NK-92 treated with Interleukin-12 subunit alpha and Interleukin-12 subunit beta, amount 100 ng/mL, for 24 hours (cell line): ENCODE results near the gene ZFPM1.
"Not testable (repeated sequence)": the region's sequence is repeated elsewhere in the genome, so short reads cannot be mapped to it uniquely, and the experiment has no call there.

Source experiments
- DNase-seq: peaks from one replicate; lab custom pipeline; 2025; lab: John Stamatoyannopoulos, UW

Gene ZFPM1

GRCh38 chr16:88514526-88515232 is 61.6 kb downstream of the ZFPM1 start:
- DNase-seq = no peak

GRCh38 chr16:88515371-88515770 is 62.3 kb downstream of the ZFPM1 start:
- no peak for DNase-seq

DNA sequence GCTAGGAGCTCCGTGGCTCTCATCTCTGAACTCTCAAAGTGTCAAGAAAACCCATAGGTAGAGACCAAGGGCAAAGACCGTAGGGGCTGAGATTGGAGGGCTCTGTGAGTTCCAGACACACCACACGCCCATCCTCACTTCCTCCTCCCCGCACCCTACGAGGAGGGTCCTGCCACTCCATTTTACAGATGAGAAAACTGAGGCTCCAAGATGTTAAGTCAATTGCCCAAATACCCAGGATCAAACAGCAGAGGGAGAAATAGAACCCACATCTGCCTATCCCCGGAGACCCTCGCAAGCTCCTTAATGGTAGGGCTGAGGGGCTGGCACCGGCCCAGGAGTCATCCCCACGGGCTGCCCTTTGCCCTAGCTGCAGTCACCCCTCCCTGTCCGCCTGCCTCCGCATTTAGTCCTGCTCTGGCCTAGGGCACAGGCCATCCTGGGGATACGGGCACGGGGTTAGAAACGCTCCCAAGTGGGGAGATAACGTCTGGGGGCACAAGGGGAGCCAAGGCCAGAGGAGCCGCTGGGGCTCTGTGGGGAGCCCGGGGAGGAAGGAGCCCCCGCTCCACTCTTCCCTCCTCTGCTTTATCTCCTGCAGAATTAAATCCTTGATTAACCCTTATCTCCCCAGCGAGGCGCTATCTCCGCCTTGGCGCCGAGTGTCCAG is 63.0 kb downstream of the ZFPM1 start:
- no peak for DNase-seq

- no peak for DNase-seq
Measured at GRCh38 chr16:88516601-88517061, 63.6 kb downstream of the ZFPM1 start.

DNA sequence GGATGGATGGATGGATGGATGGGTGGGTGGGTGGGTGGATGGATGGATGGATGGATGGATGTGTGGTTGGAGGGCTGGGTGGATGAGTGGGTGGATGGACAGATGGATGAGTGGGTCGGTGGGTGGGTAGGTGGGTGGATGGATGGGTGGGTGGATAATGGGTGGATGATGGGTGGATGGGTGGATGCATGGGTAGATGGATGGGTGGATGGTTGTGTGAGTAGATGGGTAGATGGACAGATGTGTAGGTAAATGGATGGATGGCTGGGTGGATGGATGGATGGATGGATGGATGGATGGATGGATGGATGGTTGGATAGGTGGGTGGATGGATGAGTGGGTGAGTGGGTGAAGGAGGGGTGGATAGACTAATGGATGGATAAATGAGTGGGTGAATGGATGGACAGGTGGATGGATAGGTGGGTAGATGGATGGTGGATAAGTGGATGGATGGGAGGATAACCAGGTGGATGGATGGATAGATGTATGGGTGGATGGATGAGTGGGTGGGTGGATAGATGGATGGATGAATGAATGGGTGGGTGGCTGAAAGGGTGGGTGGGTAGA is 64.2 kb downstream of the ZFPM1 start:
- not testable (repeated sequence) for DNase-seq

DNA sequence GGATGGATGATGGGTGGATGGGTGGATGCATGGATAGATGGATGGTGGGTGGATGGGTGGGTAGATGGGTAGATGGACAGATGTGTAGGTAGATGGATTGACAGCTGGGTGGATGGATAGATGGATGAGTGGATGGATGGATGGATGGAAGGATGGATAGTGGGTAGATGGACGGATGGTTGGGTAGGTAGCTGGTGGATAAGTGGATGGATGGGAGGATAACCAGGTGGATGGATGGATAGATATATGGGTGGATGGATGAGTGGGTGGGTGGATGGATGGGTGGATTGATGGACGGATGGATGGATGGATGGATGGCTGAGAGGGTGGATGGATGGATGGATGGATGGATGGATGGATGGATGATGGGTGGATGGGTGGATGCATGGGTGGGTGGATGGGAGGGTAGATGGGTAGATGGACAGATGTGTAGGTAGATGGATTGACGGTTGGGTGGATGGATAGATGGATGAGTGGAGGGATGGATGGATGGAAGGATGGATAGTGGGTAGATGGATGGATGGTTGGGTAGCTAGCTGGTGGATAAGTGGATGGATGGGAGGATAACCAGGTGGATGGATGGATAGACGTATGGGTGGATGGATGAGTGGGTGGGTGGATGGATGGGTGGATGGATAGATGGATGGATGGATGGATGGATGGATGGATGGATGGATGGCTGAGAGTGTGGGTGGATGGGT is 65.5 kb downstream of the ZFPM1 start:
- DNase-seq = not testable (repeated sequence)

DNA sequence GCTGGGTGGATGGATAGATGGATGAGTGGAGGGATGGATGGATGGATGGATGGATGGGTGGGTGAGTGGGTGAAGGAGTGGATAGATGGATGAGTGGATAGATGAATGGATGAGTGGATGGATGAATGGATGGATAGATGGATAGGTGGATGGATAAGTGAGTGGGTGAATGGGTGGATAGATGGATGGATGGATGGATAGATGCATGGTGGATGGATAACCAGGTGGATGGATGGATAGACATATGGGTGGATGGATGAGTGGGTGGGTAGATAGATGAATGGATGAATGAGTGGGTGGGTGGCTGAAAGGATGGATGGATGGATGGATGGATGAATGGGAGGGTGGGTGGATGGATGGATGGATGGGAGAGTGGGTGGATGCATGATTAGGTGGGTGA is 66.2 kb downstream of the ZFPM1 start:
- DNase-seq = no peak

- DNase-seq = no peak
Measured at GRCh38 chr16:88519938-88520653, 67.0 kb downstream of the ZFPM1 start.

- DNase-seq = no peak
Measured at GRCh38 chr16:88521674-88522073, 68.6 kb downstream of the ZFPM1 start.

GRCh38 chr16:88522276-88522949 is 69.3 kb downstream of the ZFPM1 start:
- DNase-seq = no peak

GRCh38 chr16:88523309-88524161 is 70.5 kb downstream of the ZFPM1 start:
- no peak for DNase-seq

GRCh38 chr16:88524274-88524972 is 71.3 kb downstream of the ZFPM1 start:
- DNase-seq = no peak

- DNase-seq = no peak
Measured at GRCh38 chr16:88524973-88525662, 72.0 kb downstream of the ZFPM1 start.

DNA sequence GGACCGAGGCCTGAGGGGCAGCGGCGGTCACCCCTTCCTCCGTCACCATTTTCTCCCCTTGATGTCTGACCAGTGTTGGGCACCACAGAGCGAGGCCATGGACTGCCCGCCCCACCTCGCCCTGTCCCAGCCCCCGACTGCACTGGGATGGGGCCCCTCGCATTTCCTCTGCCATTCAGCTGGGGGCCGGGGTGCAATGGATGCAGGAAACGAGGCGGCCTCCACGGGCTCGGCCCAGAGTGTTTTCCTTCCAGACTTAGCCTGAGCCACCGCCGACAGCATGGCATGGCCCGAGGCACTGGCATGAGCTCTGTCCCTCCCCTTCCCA is 72.5 kb downstream of the ZFPM1 start:
- no peak for DNase-seq

- DNase-seq = no peak
Measured at GRCh38 chr16:88526008-88526905, 73.2 kb downstream of the ZFPM1 start.

DNA sequence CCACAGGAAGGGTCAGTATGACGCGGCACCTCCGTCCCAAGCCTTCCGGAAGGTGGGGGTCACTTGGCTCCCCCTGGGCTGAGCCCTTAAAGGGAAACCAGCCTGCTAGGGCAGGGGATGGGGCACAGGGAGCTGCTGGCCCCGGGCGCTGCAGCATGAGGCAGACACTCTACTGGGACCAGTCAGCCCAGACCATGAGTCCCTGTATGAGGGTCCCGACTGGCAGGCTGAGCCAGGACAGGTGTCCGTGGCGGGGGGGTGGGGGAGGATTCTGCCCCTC is 73.8 kb downstream of the ZFPM1 start:
- no peak for DNase-seq

DNA sequence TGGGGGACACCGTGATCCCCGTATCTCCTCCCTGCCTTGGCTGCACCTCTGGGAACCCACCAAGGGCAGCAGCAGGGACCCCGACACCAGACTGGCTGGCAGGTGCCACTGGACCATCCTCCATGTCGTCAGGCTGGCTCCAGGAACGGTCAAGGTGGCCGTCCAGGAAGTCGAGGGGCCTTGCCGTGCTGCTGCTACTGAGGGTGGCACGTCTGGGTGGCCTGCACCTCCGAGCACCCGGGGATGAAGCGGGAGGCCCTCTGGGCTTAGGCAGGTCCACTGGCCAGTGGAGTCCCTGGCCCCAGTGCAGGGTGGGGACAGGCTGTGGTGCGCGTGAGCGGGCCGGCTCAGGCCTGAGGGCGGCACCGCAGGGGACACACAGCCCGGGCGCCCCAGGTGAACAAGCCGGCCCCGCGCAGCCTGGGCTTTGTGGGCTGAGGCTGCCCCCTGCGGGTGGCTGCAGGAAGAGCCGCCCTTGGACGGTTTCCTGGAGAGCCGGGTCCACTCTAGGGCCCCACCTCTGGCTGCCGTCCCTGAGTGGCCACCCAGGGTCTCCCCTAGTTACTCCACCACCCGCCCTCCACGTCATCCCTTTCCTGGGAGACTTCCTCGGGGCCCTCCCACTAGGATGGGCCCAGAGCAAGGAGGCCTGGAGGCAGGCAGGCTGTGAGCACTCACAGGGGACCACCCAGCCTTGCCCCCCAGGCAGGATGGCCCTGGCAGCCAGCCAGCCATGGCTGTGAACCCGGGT is 74.3 kb downstream of the ZFPM1 start:
- peak; percentile 24 for DNase-seq
